Mammary epithelial cell (primary cell): ENCODE results near the gene HEYL.

Experiments used
- CTCF ChIP-seq, 2 donors: IDR thresholded peaks in 1 of 2; conservative IDR thresholded peaks in 1 of 2; 2 replicates each; pipeline ENCODE4 v1.5.1; 2011 to 2012; ENCODE audit warnings: inconsistent platforms in 2 of 2, low read length in 2 of 2, mild to moderate bottlenecking in 2 of 2, control low read depth in 1 of 2, low read depth in 1 of 2; ENCODE audit not compliant: insufficient read depth in 1 of 2; ENCODE audit errors: extremely low read depth in 1 of 2
- EZH2 ChIP-seq: IDR thresholded peaks from 2 replicates; pipeline ENCODE4 v1.6.1; 2012; ENCODE audit warnings: low read length, inconsistent platforms, borderline replicate concordance

GRCh38 chr1:39668111-39668510, 28.7 kb upstream of the HEYL start:
- TF ChIP-seq CTCF (conservative IDR thresholded peaks at IDR 0.05 in 1 of 2, IDR thresholded peaks at IDR 0.05 in 1 of 2; ENCODE audit: extremely low read depth in 1 of 2, insufficient read depth in 1 of 2, low read depth in 1 of 2, low read length in 2 of 2) (no peak), EZH2 (no peak)
